Neural progenitor cell (in vitro differentiated cells): Measurements from ENCODE around the gene OR9I1. TPM values are rescaled to one million over a fixed set of nuclear protein-coding genes. Genes with fewer than 3 reads are reported as not detected.

Source experiments
- DNase-seq: peaks from one replicate; pipeline ENCODE4 v3.0.0-alpha.2; 2016; ENCODE audit warnings: low spot score
- H2AFZ ChIP-seq: fragments of 200-600 bp; sonication (generic); replicated peaks from 2 replicates; pipeline ENCODE4 v1.6.1; 2016; ENCODE audit warnings: antibody characterized with exemption
- H3F3A ChIP-seq: fragments of 200-600 bp; sonication (generic); 2 replicates; pipeline ENCODE4 v1.6.1; 2016; ENCODE audit warnings: antibody characterized with exemption, low read depth
- H3K27ac ChIP-seq: fragments of 200-600 bp; sonication (generic); 2 replicates; pipeline ENCODE4 v1.5.1; 2016; ENCODE audit warnings: mild to moderate bottlenecking
- H3K27me3 ChIP-seq: fragments of 200-600 bp; sonication (generic); 2 replicates; pipeline ENCODE4 v1.6.1; 2016; ENCODE audit warnings: mild to moderate bottlenecking, moderate library complexity
- H3K36me3 ChIP-seq: fragments of 200-600 bp; sonication (generic); 2 replicates; pipeline ENCODE4 v1.5.1; 2016
- H3K4me1 ChIP-seq: fragments of 200-600 bp; sonication (generic); 2 replicates; pipeline ENCODE4 v1.6.1; 2016; ENCODE audit warnings: mixed run types
- H3K4me2 ChIP-seq: fragments of 200-600 bp; sonication (generic); 2 replicates; pipeline ENCODE4 v1.6.1; 2016
- H3K4me3 ChIP-seq: fragments of 200-600 bp; sonication (generic); 2 replicates; pipeline ENCODE4 v1.5.1; 2016
- H3K79me2 ChIP-seq: fragments of 200-600 bp; sonication (generic); 2 replicates; pipeline ENCODE4 v1.6.1; 2016; ENCODE audit warnings: low read depth
- H3K9ac ChIP-seq: fragments of 200-600 bp; sonication (generic); 2 replicates; pipeline ENCODE4 v1.6.1; 2016
- H3K9me3 ChIP-seq: fragments of 200-600 bp; sonication (generic); 2 replicates; pipeline ENCODE4 v1.5.1; 2016; ENCODE audit warnings: low read depth
- H4K20me1 ChIP-seq: fragments of 200-600 bp; sonication (generic); 2 replicates; pipeline ENCODE4 v1.6.1; 2016; ENCODE audit warnings: low read depth
- H3K27ac Mint-ChIP-seq: 3 replicates; pipeline ENCODE4 v1.8.0; 2021; ENCODE audit warnings: mixed read lengths
- H3K27me3 Mint-ChIP-seq: 2 replicates; pipeline ENCODE4 v1.8.0; 2022; ENCODE audit warnings: low read depth, mild to moderate bottlenecking, inconsistent platforms, moderate library complexity, mixed read lengths; ENCODE audit not compliant: insufficient read depth
- H3K36me3 Mint-ChIP-seq: 3 replicates; pipeline ENCODE4 v1.8.0; 2021; ENCODE audit warnings: mixed read lengths
- H3K4me1 Mint-ChIP-seq: 3 replicates; pipeline ENCODE4 v1.8.0; 2021; ENCODE audit warnings: mixed read lengths
- H3K4me3 Mint-ChIP-seq: 3 replicates; pipeline ENCODE4 v1.8.0; 2021; ENCODE audit warnings: mild to moderate bottlenecking, moderate library complexity, mixed read lengths
- H3K9me3 Mint-ChIP-seq: 3 replicates; pipeline ENCODE4 v1.8.0; 2020; ENCODE audit warnings: mixed read lengths
- EZH2 ChIP-seq: fragments of 200-600 bp; sonication (generic); IDR thresholded peaks from 2 replicates; pipeline ENCODE4 v1.6.1; 2017; ENCODE audit warnings: antibody characterized with exemption, mild to moderate bottlenecking, moderate library complexity
- EZH2phosphoT487 ChIP-seq: fragments of 200-600 bp; sonication (generic); IDR thresholded peaks from 2 replicates; pipeline ENCODE4 v1.6.1; 2017; ENCODE audit warnings: antibody characterized with exemption
- total RNA-seq: library from RNA; depleted of rRNA; stranded (reverse); fragments of >200 nt; gene quantifications from 2 replicates; pipeline ENCODE4 v1.2.3, GENCODE V29; 2015; ENCODE audit warnings: low replicate concordance
- TF ChIP-seq, protein P1 (sequence below): fragments of 200-600 bp; sonication (generic); IDR thresholded peaks from 2 replicates; pipeline ENCODE4 v1.5.1; 2017; ENCODE audit warnings: antibody characterized with exemption, mild to moderate bottlenecking

The OR9I1 gene
- total RNA-seq, 1 donor from 2014 or later: not detected

DNA sequence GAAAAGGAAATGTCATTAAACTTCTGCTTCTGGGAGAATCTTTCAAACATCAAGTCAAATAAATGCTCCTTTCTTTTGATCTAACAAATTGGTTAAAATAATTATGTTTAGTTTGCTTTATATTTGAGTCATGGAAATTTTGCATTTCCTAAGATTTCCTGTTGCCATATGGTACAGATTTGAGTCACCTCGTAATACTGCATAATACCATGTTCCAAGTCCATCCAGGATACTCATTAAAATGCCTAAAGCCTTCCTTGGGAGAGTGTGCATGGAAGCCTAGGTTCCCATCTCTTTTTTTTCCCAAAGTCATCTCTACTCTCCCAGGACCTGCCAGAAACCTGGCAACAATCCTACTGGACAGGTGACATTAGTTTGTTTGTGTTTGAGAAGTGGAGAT, 4.2 kb downstream of the OR9I1 start:
- DNase-seq: no peak
- Histone ChIP-seq H3K36me3 (no peaks in the 10 kb centered on the region), H3K27me3 (no peaks in the 10 kb centered on the region), H3K4me1 (no peaks in the 10 kb centered on the region), H2AFZ (no peak overlapping the region), H3K79me2 (no peaks in the 10 kb centered on the region), H3K4me2 (no peak overlapping the region), H3K9ac (no peak overlapping the region), H3K9me3 (no peaks in the 10 kb centered on the region), H3K4me3 (no peak overlapping the region), H4K20me1 (no peaks in the 10 kb centered on the region), H3K27ac (no peak overlapping the region), H3F3A (no peaks in the 10 kb centered on the region)
- H3K4me3 Mint-ChIP-seq: no peak overlapping the region
- no peaks in the 10 kb centered on the region for H3K36me3 Mint-ChIP-seq
- no peaks in the 10 kb centered on the region for H3K4me1 Mint-ChIP-seq
- no peak overlapping the region for H3K27ac Mint-ChIP-seq
- H3K9me3 Mint-ChIP-seq: peaks cover 2% of the 10 kb centered on the region
- no peak for TF ChIP-seq EZH2
- TF ChIP-seq, protein P1, sequence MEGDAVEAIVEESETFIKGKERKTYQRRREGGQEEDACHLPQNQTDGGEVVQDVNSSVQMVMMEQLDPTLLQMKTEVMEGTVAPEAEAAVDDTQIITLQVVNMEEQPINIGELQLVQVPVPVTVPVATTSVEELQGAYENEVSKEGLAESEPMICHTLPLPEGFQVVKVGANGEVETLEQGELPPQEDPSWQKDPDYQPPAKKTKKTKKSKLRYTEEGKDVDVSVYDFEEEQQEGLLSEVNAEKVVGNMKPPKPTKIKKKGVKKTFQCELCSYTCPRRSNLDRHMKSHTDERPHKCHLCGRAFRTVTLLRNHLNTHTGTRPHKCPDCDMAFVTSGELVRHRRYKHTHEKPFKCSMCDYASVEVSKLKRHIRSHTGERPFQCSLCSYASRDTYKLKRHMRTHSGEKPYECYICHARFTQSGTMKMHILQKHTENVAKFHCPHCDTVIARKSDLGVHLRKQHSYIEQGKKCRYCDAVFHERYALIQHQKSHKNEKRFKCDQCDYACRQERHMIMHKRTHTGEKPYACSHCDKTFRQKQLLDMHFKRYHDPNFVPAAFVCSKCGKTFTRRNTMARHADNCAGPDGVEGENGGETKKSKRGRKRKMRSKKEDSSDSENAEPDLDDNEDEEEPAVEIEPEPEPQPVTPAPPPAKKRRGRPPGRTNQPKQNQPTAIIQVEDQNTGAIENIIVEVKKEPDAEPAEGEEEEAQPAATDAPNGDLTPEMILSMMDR: no peak
- no peak for TF ChIP-seq EZH2phosphoT487
- H3K27me3 Mint-ChIP-seq: no peaks in the 10 kb centered on the region

DNA sequence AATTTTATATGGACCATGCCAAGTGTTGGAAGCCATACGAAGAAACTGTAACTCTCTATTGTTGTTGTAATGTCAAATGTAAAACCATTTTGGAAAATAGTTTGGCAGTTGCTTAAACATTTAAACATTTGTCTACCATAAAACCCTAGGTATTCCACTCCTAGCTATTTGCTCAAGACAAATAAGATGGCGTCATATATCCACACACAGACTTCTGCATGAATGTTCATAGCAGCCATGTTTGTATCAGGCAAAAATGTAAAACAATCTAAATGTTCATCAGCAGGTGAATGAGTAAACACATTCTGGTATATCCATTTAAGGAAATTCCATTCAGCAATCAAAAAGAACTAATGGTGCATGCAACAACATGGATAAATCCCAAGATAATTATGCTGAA, 27.9 kb downstream of the OR9I1 start:
- H3K4me2 ChIP-seq: no peak overlapping the region
- H3K9me3 Mint-ChIP-seq: peaks cover 2% of the 10 kb centered on the region
- H3K36me3 Mint-ChIP-seq: no peaks in the 10 kb centered on the region
- no peak overlapping the region for H3K4me3 ChIP-seq
- H3K27me3 ChIP-seq: no peaks in the 10 kb centered on the region
- no peak overlapping the region for H3K4me3 Mint-ChIP-seq
- no peaks in the 10 kb centered on the region for H4K20me1 ChIP-seq
- no peaks in the 10 kb centered on the region for H3K9me3 ChIP-seq
- H2AFZ ChIP-seq: no peak overlapping the region
- TF ChIP-seq EZH2 (no peak), EZH2phosphoT487 (no peak)
- TF ChIP-seq, protein P1: no peak
- no peaks in the 10 kb centered on the region for H3F3A ChIP-seq
- DNase-seq: no peak
- H3K4me1 Mint-ChIP-seq: no peaks in the 10 kb centered on the region
- H3K27ac Mint-ChIP-seq: no peak overlapping the region
- no peaks in the 10 kb centered on the region for H3K4me1 ChIP-seq
- peaks cover 3% of the 10 kb centered on the region for H3K27me3 Mint-ChIP-seq
- H3K27ac ChIP-seq: no peak overlapping the region
- no peak overlapping the region for H3K9ac ChIP-seq
- H3K79me2 ChIP-seq: no peaks in the 10 kb centered on the region
- no peaks in the 10 kb centered on the region for H3K36me3 ChIP-seq

DNA sequence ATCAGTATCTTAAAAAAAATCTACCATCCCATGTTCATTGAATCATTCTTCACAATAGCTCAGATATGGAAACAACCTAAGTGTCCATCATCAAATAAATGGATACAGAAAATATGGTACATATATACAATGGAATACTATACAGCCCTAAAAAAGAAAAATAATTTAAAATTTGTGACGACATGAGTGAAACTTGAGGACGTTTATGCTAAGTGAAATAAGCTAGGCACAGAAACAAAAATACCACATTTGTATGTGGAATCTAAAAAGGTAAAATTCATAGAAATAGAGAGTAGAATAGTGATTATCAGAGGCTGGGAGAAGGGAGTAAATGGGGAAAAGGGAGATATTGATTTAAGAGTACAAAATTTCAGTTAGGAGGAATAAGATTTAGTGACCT, 38.8 kb downstream of the OR9I1 start:
- Histone ChIP-seq H3K9ac (no peak overlapping the region), H3K4me1 (no peaks in the 10 kb centered on the region), H4K20me1 (no peaks in the 10 kb centered on the region), H3K36me3 (no peaks in the 10 kb centered on the region), H3K27ac (no peak overlapping the region), H3K27me3 (no peaks in the 10 kb centered on the region), H3K9me3 (no peaks in the 10 kb centered on the region), H2AFZ (no peak overlapping the region), H3K79me2 (no peaks in the 10 kb centered on the region), H3F3A (no peaks in the 10 kb centered on the region), H3K4me2 (no peak overlapping the region), H3K4me3 (no peak overlapping the region)
- TF ChIP-seq, protein P1: no peak
- TF ChIP-seq EZH2phosphoT487 (no peak), EZH2 (no peak)
- Mint-ChIP-seq H3K4me3 (no peak overlapping the region), H3K36me3 (no peaks in the 10 kb centered on the region), H3K27me3 (peaks cover 2% of the 10 kb centered on the region), H3K27ac (no peak overlapping the region), H3K9me3 (no peaks in the 10 kb centered on the region), H3K4me1 (no peaks in the 10 kb centered on the region)
- no peak for DNase-seq

DNA sequence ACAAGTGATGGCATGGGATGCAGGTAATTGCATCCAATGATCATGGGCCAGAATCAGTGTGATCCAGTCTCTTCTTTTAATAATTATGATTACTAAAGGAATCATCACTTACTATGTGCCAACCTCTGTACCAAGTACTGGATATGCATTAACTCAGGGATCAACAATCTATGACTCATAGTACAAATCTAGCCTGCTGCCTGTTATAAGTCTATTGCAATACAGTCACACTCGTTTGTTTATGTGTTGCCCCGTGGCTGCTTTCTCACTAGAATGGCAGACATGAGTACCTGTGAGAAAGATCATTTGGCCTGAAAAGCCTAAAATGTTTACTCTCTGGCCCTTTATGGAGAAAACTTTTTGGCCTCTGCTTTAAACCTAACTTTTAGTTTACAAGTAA, 49.5 kb downstream of the OR9I1 start:
- Mint-ChIP-seq H3K27me3 (peaks cover 5% of the 10 kb centered on the region), H3K4me1 (no peaks in the 10 kb centered on the region), H3K36me3 (no peaks in the 10 kb centered on the region), H3K9me3 (peaks cover 1% of the 10 kb centered on the region), H3K27ac (no peak overlapping the region), H3K4me3 (no peak overlapping the region)
- no peaks in the 10 kb centered on the region for H3K9me3 ChIP-seq
- H3K4me3 ChIP-seq: no peak overlapping the region
- no peaks in the 10 kb centered on the region for H3K4me1 ChIP-seq
- no peak overlapping the region for H2AFZ ChIP-seq
- no peak overlapping the region for H3K4me2 ChIP-seq
- no peak for DNase-seq
- no peak overlapping the region for H3K9ac ChIP-seq
- H3F3A ChIP-seq: no peaks in the 10 kb centered on the region
- H4K20me1 ChIP-seq: no peaks in the 10 kb centered on the region
- no peaks in the 10 kb centered on the region for H3K36me3 ChIP-seq
- no peak overlapping the region for H3K27ac ChIP-seq
- H3K79me2 ChIP-seq: no peaks in the 10 kb centered on the region
- TF ChIP-seq EZH2 (no peak), EZH2phosphoT487 (no peak)
- TF ChIP-seq, protein P1: no peak
- H3K27me3 ChIP-seq: no peaks in the 10 kb centered on the region
